HG02642 (cell line): Measurements from ENCODE around the gene SPDYE4.

Experiments
- ATAC-seq: cut with Tn5 transposase; IDR thresholded peaks from one replicate; pipeline ENCODE4 v1.9.1; 2021; ENCODE audit warnings: mild to moderate bottlenecking; ENCODE audit not compliant: unreplicated experiment, poor library complexity

SPDYE4 gene

DNA sequence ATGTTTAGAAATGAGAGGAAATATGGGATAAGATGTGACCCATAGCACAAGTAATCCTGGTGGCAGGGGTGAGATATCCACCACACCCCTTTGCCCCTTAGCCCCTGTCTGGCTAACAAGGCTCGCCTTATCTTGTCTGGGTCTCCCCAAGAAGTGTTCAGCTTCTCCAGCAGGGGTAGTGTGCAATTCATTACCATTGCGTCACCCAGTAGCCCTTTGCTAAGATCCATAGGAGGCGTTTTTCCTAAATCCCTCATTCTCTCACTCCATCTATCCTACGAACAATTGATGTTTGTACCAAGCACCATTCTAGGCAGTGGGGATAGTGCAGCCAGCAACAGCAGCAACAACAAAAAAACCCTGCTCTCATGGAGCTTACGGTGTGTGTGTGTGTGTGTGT lies 44.5 kb downstream of the SPDYE4 start:
- no peak for ATAC-seq

DNA sequence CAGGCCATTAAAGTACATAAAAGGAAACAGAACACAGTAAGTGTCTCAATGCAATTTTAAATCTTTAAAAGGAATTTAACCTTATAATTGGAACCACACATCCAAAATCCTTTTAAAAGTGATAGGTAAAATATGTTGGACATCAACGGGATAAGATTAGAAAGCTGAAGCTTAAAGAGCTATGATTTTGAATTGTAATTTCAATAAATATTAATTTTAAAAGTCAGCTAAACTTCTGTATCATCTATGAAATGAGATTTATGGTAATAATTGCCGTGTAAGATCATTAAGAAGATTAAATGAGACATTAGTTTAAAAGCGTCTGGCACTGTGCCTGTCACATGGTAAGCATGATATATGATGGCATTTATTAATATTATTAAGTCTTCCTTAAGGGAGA lies 45.0 kb downstream of the SPDYE4 start:
- no peak for ATAC-seq

DNA sequence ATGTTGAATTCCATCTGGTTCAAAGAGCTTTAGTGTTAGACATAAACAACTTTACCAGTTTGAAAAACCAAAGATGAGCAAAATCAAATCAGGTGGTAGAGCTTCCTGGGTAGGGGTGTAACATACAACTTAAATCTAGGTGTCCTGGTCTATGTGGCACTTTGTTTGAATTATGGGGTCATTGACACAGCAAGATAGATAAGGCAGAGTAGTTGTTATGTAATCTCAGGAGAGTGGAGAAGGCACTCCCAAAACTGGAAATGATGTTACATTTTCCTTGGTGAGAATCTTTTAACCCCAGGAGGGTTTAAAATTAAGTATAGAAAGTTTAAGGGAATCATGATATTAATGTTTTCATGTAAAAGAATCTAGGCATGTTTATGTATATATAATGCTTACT lies 45.6 kb downstream of the SPDYE4 start:
- ATAC-seq = no peak

DNA sequence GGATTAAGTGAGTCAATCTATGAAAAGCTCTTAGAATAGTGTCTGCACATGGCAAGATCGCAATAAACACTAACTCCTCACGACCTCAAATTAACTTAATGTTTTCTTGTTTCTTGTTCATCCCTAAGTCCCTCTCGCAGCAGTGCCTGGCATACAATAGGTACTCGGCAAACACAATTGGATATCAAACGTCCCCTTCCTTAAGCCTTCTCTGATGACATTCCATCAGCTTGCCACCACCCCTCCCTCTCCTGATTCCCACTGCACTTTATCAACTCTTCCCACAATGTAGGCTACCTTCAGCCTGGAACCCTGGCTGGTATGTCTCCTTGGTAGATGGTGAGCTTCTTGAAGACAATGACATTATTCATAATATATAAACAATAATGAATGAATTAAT lies 47.1 kb downstream of the SPDYE4 start:
- no peak for ATAC-seq

DNA sequence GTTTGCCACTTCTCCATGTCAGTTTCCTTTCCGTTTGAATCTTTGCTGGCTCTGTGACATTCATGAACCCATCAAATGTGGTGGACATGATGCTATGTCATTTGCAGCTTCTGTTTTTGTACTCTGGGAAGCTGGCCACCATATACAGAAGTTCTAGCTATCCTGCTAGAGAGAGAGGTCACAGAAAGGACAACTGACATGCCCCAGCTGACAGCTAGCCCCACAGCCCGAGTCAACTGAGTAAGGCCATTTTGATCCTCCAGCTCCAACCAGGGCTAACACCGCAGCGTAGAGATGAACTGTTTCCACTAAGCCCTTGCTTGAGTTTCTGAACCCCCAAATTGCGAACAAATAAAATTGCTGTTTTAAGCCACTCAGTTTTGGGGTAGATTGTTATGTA lies 47.5 kb downstream of the SPDYE4 start:
- ATAC-seq = no peak

DNA sequence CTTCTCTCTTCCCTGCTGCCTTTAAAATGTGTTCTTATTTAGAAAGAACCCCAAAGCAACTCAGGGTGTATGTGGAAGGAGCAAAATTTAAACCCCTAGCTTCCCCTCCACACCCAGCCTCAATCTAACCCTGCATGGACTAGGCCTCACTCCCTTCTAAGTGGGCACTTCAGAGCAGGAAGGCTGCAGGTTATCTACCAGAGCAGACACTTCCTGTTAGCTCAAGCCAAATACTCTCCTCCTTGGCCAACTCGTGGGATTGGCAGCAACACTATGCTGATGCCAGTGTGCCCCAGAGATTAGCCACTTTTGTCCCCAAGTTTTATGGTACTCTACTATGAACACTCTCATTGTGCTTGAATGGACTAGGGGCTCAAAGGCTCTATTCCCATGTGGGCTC lies 49.3 kb downstream of the SPDYE4 start:
- no peak for ATAC-seq

DNA sequence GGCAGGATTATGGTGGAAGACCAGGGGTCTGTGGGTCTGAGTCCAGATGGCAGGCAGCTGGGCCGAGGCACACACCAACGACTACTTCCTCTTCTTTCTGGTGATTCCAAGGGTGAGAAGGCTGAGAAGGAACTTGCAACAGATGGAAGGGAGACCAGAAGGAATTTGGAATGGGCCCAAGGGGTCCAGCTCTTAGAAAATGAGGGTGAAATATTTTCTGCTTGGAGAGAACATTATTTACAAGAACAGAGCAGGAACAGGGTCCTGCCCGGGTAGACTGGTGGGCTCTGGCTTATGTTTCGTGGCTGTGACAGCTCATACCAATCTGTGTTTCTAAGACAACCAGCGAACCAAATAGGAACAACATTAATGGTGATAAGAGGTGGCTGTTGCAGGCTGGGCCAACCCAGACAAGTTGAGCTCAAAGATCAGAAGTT lies 50.3 kb downstream of the SPDYE4 start:
- ATAC-seq = no peak

DNA sequence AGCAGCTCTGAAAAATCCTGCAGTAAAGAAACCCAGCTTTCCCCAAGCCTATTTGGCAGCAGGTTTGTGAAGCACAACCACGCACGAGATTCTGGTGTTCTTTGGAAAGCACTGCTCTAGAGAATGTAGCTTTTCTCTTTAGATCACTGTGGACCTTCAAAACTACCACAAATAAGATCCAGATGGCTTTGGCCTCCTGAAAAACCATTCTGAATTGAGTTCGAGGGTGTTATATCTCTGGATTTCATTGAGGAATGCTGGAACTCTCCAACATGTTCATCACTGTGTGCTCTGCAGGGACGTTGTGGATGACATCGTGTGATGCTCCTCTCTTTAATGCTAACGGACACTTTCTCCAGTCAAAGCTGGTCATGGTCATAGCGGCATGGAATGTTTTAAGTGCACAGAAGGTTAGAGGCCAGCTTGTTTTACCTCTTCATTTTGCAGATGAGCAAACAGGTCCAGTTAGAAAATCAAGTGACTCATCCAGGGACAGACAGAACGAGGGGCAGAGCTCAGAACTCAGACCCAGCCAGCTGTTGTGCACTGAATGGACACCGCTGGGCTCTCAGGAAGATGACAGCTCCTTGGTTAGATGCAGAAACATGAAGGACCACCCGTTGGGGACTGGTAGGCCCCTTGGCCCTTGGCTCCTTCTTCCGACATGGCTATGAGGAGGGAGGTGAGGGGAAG lies 50.9 kb downstream of the SPDYE4 start:
- ATAC-seq = no peak

DNA sequence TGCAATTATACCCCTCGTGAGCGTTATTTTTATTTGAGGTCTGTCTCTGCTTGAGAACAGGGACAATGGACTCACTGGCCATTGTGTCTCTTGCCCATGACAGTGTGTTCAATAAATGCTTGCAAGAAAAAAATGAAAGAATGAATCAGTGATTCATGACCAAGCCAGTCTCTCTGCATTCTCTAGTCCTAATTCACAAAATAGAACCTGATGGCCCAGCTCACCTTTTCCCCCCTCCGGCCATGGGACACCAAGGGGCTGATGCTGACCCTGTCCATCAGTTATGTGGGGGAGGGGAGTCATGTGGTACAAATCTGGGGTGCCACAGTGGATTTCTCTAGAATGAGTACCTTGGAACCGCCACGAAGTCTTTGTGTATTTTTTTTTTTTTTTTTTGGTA lies 51.9 kb downstream of the SPDYE4 start:
- ATAC-seq = no peak

DNA sequence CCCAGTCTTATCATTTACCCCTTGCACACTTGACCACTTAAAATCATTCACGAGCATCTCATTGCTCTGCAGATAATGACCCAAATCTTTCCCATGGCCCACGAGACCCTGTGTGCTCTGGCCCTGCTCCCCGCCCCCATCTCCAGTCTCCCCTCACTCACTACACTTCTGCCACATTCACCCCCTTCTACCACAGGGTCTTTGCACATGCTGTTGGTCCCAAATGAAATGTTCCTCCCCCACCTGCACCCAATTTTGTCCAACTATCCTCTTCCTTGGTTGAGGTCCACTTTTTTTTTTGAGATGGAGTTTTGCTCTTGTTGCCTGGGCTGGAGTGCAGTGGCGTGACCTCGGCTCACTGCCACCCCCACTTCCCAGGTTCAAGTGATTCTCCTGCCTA lies 52.9 kb downstream of the SPDYE4 start:
- ATAC-seq = no peak

DNA sequence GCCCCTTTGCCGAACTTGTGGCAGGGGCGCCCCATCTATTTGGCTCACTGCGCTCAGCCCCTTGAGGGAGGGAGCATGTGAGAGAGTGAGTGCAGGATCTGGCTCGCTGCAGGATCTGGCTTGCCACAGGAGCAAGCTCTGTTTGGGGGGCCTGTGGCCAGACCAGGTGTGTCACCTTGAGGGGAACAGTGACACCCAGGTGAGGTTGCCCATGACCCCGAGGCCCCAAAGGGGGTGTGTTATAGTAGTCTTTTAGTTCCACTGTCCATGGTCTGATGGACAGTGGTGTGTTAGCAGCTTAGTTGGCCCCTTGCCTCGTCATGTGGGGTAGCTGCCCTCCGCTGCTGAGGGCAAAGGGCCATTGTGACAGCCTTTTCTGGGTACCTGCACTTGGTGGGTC lies 55.3 kb downstream of the SPDYE4 start:
- ATAC-seq = no peak

DNA sequence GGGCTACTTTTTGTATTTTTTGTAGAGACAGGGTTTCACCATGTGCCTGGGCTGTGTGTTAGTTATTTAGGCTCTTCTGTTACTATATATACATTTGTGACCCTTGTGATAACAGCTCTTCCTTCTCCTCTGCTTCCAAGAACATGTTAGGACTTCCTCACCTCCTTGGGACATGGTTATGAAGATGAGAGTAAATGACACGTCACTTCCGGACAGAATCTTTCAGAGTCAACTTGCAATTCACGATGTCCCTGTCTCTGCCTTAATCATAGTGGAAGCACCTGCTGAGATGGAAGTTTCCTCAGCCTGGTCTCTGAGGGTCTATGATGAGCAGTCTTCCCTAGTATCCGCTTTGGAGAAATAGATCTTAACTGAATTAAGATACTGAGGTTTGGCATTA lies 56.6 kb downstream of the SPDYE4 start:
- ATAC-seq = no peak

DNA sequence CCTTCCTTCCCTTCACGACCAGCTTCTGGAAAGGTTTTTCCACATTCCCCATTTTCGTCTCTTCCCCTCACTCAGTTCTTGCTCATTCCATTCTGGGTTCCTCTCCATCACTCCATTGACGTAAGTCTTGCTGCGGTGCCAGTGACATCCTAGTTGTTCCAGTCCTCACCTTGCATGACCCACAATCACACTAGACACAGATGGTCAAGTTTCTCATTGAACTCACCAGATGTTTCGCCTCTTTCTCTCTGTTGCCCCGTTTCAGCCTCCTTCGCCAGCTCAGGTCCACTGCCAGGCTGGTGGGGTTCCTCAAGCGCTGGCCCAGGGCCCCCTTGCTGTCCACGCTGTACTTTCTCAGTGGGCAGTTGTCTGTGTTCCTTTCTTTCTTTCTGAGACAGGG lies 57.1 kb downstream of the SPDYE4 start:
- ATAC-seq = no peak
